Endodermal cell (in vitro differentiated cells): ENCODE data around the gene SLC22A5. TPM values are rescaled to one million over a fixed set of nuclear protein-coding genes. Genes with fewer than 3 reads are reported as not detected.

Source experiments
- DNase-seq: peaks from one replicate; pipeline ENCODE4 v3.0.0-alpha.2; 2017
- H3K27ac ChIP-seq: 2 replicates; pipeline ENCODE4 v1.5.1; 2013; ENCODE audit warnings: mild to moderate bottlenecking, low read depth, low read length, moderate library complexity
- H3K27me3 ChIP-seq: 2 replicates; pipeline ENCODE4 v1.6.1; 2013; ENCODE audit warnings: mild to moderate bottlenecking, low read length, moderate library complexity; ENCODE audit not compliant: insufficient read depth, control insufficient read depth, poor library complexity, severe bottlenecking
- H3K36me3 ChIP-seq: 2 replicates; pipeline ENCODE4 v1.7.0; 2013; ENCODE audit warnings: mild to moderate bottlenecking, low read length, moderate library complexity; ENCODE audit not compliant: control insufficient read depth, insufficient read depth
- H3K4me1 ChIP-seq: one replicate; pipeline ENCODE4 v1.7.0; 2013; ENCODE audit warnings: low read length; ENCODE audit not compliant: control insufficient read depth, insufficient read depth
- H3K4me3 ChIP-seq: 2 replicates; pipeline ENCODE4 v1.5.1; 2013; ENCODE audit warnings: mild to moderate bottlenecking, low read length, moderate library complexity
- H3K9ac ChIP-seq: 2 replicates; pipeline ENCODE4 v1.6.1; 2013; ENCODE audit warnings: mild to moderate bottlenecking, low read length, moderate library complexity; ENCODE audit not compliant: poor library complexity, severe bottlenecking; ENCODE audit errors: extremely low read depth
- H3K9me3 ChIP-seq: 2 replicates; pipeline ENCODE4 v1.6.1; 2013; ENCODE audit warnings: mild to moderate bottlenecking, low read length, moderate library complexity; ENCODE audit not compliant: control insufficient read depth
- H3K27ac Mint-ChIP-seq: 2 replicates; pipeline ENCODE4 v1.8.0; 2020; ENCODE audit warnings: mixed read lengths
- H3K27me3 Mint-ChIP-seq: 2 replicates; pipeline ENCODE4 v1.8.0; 2021; ENCODE audit warnings: mild to moderate bottlenecking, mixed read lengths; ENCODE audit not compliant: insufficient read depth
- H3K36me3 Mint-ChIP-seq: 2 replicates; pipeline ENCODE4 v1.8.0; 2020; ENCODE audit warnings: low read depth, mixed read lengths
- H3K4me1 Mint-ChIP-seq: 2 replicates; pipeline ENCODE4 v1.8.0; 2020; ENCODE audit warnings: mixed read lengths
- H3K4me3 Mint-ChIP-seq: 2 replicates; pipeline ENCODE4 v1.8.0; 2020; ENCODE audit warnings: mild to moderate bottlenecking, moderate library complexity, mixed read lengths
- H3K9me3 Mint-ChIP-seq: 2 replicates; pipeline ENCODE4 v1.8.0; 2020; ENCODE audit warnings: mild to moderate bottlenecking, mixed read lengths
- CTCF ChIP-seq: fragments of 200-600 bp; sonication (generic); conservative IDR thresholded peaks from 2 replicates; pipeline ENCODE4 v1.5.0; 2021; ENCODE audit warnings: antibody characterized with exemption, mild to moderate bottlenecking
- WGBS, 2 experiments: methylation state at CpG; one replicate each; pipeline versions ENCODE4 v1.1.5 to v1.1.7; 2013; ENCODE audit warnings: missing lambda C conversion rate in 2 of 2, mixed read lengths in 1 of 2; ENCODE audit not compliant: insufficient coverage in 1 of 2, insufficient read length in 1 of 2; 5-methylcytosine and 5-hydroxymethylcytosine counted together
- total RNA-seq, 2 donors: library from RNA; stranded (reverse); fragmentation: NEBNext Ultra II Directional in 1 of 2; extraction: Animal tissue kit (Norgen Biotek cat#: 25700) in 1 of 2; gene quantifications; 2 replicates in 1 of 2; 3 replicates in 1 of 2; pipeline ENCODE4 v1.2.1, GENCODE V29; 2021

SLC22A5 gene
- total RNA-seq, 2 donors from 2014 or later: 4.9 to 8.2 TPM

GRCh38 chr5:132387640-132388117, 18.2 kb downstream of the SLC22A5 start:
- Histone ChIP-seq H3K27me3 (no peaks in the 10 kb centered on the region), H3K4me3 (no peak overlapping the region), H3K27ac (no peak overlapping the region), H3K9me3 (no peaks in the 10 kb centered on the region), H3K4me1 (peaks cover 18% of the 10 kb centered on the region), H3K9ac (no peak overlapping the region), H3K36me3 (no peaks in the 10 kb centered on the region)
- Mint-ChIP-seq H3K4me3 (no peak overlapping the region), H3K4me1 (peaks cover 20% of the 10 kb centered on the region), H3K27ac (no peak overlapping the region), H3K27me3 (no peaks in the 10 kb centered on the region), H3K36me3 (no peaks in the 10 kb centered on the region), H3K9me3 (no peaks in the 10 kb centered on the region)
- TF ChIP-seq CTCF: no peak
- DNase-seq: peak; percentile 57
- 72 to 82% methylated on average over 2 to 4 of the region's 4 CpGs for WGBS, 2 experiments

GRCh38 chr5:132388244-132389050, 18.9 kb downstream of the SLC22A5 start:
- no peaks in the 10 kb centered on the region for H3K36me3 Mint-ChIP-seq
- H3K9ac ChIP-seq: no peak overlapping the region

GRCh38 chr5:132389051-132389331, 19.5 kb downstream of the SLC22A5 start:
- no peaks in the 10 kb centered on the region for H3K36me3 ChIP-seq
- no peaks in the 10 kb centered on the region for H3K27me3 Mint-ChIP-seq
- no peak overlapping the region for H3K27ac Mint-ChIP-seq
- TF ChIP-seq CTCF: no peak
- H3K4me1 Mint-ChIP-seq: peaks cover 20% of the 10 kb centered on the region
- no peaks in the 10 kb centered on the region for H3K27me3 ChIP-seq
- no peak overlapping the region for H3K4me3 Mint-ChIP-seq
- no peaks in the 10 kb centered on the region for H3K9me3 ChIP-seq
- no peak overlapping the region for H3K27ac ChIP-seq
- WGBS, 2 experiments: 89 to 100% methylated on average over 1 of the region's 1 CpG
- no peaks in the 10 kb centered on the region for H3K36me3 Mint-ChIP-seq
- no peaks in the 10 kb centered on the region for H3K9me3 Mint-ChIP-seq
- H3K4me1 ChIP-seq: peaks cover 18% of the 10 kb centered on the region
- H3K9ac ChIP-seq: no peak overlapping the region
- DNase-seq: no peak
- no peak overlapping the region for H3K4me3 ChIP-seq

More at GRCh38 chr5:132388244-132389050, 18.9 kb downstream of the SLC22A5 start:
- H3K9me3 ChIP-seq: no peaks in the 10 kb centered on the region
- no peaks in the 10 kb centered on the region for H3K9me3 Mint-ChIP-seq
- peak; percentile 36 for DNase-seq
- H3K4me3 Mint-ChIP-seq: no peak overlapping the region
- H3K4me3 ChIP-seq: no peak overlapping the region
- peaks cover 18% of the 10 kb centered on the region for H3K4me1 ChIP-seq
- no peaks in the 10 kb centered on the region for H3K27me3 ChIP-seq
- no peak overlapping the region for H3K27ac Mint-ChIP-seq
- H3K36me3 ChIP-seq: no peaks in the 10 kb centered on the region
- 84 to 86% methylated on average over 4 to 8 of the region's 8 CpGs for WGBS, 2 experiments
- TF ChIP-seq CTCF: no peak
- peaks cover 20% of the 10 kb centered on the region for H3K4me1 Mint-ChIP-seq
- no peak overlapping the region for H3K27ac ChIP-seq
- H3K27me3 Mint-ChIP-seq: no peaks in the 10 kb centered on the region
